ENCODE data around the gene RETREG1.

The RETREG1 gene

GRCh38 chr5:16644301-16644889 lies 27.6 kb upstream of the RETREG1 start:
- H3K36me3 Mint-ChIP-seq (ENCODE audit: low read depth), result no peaks in the 10 kb centered on the region
- H3K4me3 Mint-ChIP-seq, result no peak overlapping the region
- TF ChIP-seq CTCF (IDR thresholded peaks at IDR 0.05; ENCODE audit: unreplicated experiment in 3 of 3), result no peak
- no peak overlapping the region for H3K27ac Mint-ChIP-seq
- peaks cover 17% of the 10 kb centered on the region for H3K9me3 Mint-ChIP-seq
- H3K4me1 Mint-ChIP-seq, result no peaks in the 10 kb centered on the region
- no peaks in the 10 kb centered on the region for H3K27me3 Mint-ChIP-seq (ENCODE audit: low read depth)

GRCh38 chr5:16642867-16643266 lies 26.1 kb upstream of the RETREG1 start:
- no peaks in the 10 kb centered on the region for H3K27me3 Mint-ChIP-seq (ENCODE audit: low read depth)
- no peaks in the 10 kb centered on the region for H3K36me3 Mint-ChIP-seq (ENCODE audit: low read depth)
- H3K4me3 Mint-ChIP-seq, result no peak overlapping the region
- H3K9me3 Mint-ChIP-seq, result peaks cover 20% of the 10 kb centered on the region
- no peak overlapping the region for H3K27ac Mint-ChIP-seq
- H3K4me1 Mint-ChIP-seq, result no peaks in the 10 kb centered on the region
- TF ChIP-seq CTCF (IDR thresholded peaks at IDR 0.05; ENCODE audit: unreplicated experiment in 3 of 3), result no peak

- Mint-ChIP-seq H3K4me1 (no peaks in the 10 kb centered on the region), H3K4me3 (no peak overlapping the region), H3K27me3 (ENCODE audit: low read depth) (no peaks in the 10 kb centered on the region), H3K9me3 (peaks cover 15% of the 10 kb centered on the region), H3K27ac (no peak overlapping the region), H3K36me3 (ENCODE audit: low read depth) (no peaks in the 10 kb centered on the region)
- TF ChIP-seq CTCF (IDR thresholded peaks at IDR 0.05; ENCODE audit: unreplicated experiment in 3 of 3), result no peak
These were observed 22.4 kb upstream of the RETREG1 start for GRCh38 chr5:16639206-16639605.

GRCh38 chr5:16628376-16628775 lies 11.6 kb upstream of the RETREG1 start:
- no peak for TF ChIP-seq CTCF (IDR thresholded peaks at IDR 0.05; ENCODE audit: unreplicated experiment in 3 of 3)
- H3K4me1 Mint-ChIP-seq, result no peaks in the 10 kb centered on the region
- no peak overlapping the region for H3K4me3 Mint-ChIP-seq
- H3K27ac Mint-ChIP-seq, result no peak overlapping the region
- peaks cover 6% of the 10 kb centered on the region for H3K9me3 Mint-ChIP-seq
- H3K36me3 Mint-ChIP-seq (ENCODE audit: low read depth), result no peaks in the 10 kb centered on the region
- H3K27me3 Mint-ChIP-seq (ENCODE audit: low read depth), result peaks cover 4% of the 10 kb centered on the region

GRCh38 chr5:16626696-16627264 lies 10.0 kb upstream of the RETREG1 start:
- Mint-ChIP-seq H3K4me3 (no peak overlapping the region), H3K36me3 (ENCODE audit: low read depth) (no peaks in the 10 kb centered on the region), H3K4me1 (no peaks in the 10 kb centered on the region), H3K27ac (no peak overlapping the region), H3K27me3 (ENCODE audit: low read depth) (peaks cover 4% of the 10 kb centered on the region), H3K9me3 (peaks cover 4% of the 10 kb centered on the region)
- TF ChIP-seq CTCF (IDR thresholded peaks at IDR 0.05; ENCODE audit: unreplicated experiment in 3 of 3), result no peak

GRCh38 chr5:16625096-16625495 lies 8.3 kb upstream of the RETREG1 start:
- no peaks in the 10 kb centered on the region for H3K36me3 Mint-ChIP-seq (ENCODE audit: low read depth)
- peaks cover 9% of the 10 kb centered on the region for H3K27me3 Mint-ChIP-seq (ENCODE audit: low read depth)
- H3K4me3 Mint-ChIP-seq, result no peak overlapping the region
- no peaks in the 10 kb centered on the region for H3K9me3 Mint-ChIP-seq
- no peak overlapping the region for H3K27ac Mint-ChIP-seq
- TF ChIP-seq CTCF (IDR thresholded peaks at IDR 0.05; ENCODE audit: unreplicated experiment in 3 of 3), result no peak
- H3K4me1 Mint-ChIP-seq, result no peaks in the 10 kb centered on the region
